Activated CD8-positive, alpha-beta memory T cell treated with anti-CD3 and anti-CD28 coated beads for 24 hours (primary cell): ENCODE results near the gene ZFPM1.
A peak's percentile ranks its signal among the peaks of the same experiment; 100 is the strongest.
"Not testable (repeated sequence)": the region's sequence is repeated elsewhere in the genome, so short reads cannot be mapped to it uniquely, and the experiment has no call there.

Experiments used
- DNase-seq: peaks from one replicate; pipeline ENCODE4 v3.0.0-alpha.2; 2020

ZFPM1 gene

GRCh38 chr16:88518411-88519111 lies 65.5 kb downstream of the ZFPM1 start:
- DNase-seq, result not testable (repeated sequence)

- no peak for DNase-seq
Observed at GRCh38 chr16:88519240-88519639, 66.2 kb downstream of the ZFPM1 start.

GRCh38 chr16:88519938-88520653 lies 67.0 kb downstream of the ZFPM1 start:
- DNase-seq, result no peak

- DNase-seq, result no peak
Observed at GRCh38 chr16:88521674-88522073, 68.6 kb downstream of the ZFPM1 start.

- no peak for DNase-seq
Observed at GRCh38 chr16:88522276-88522949, 69.3 kb downstream of the ZFPM1 start.

GRCh38 chr16:88523309-88524161 lies 70.5 kb downstream of the ZFPM1 start:
- DNase-seq, result no peak

- no peak for DNase-seq
Observed at GRCh38 chr16:88524274-88524972, 71.3 kb downstream of the ZFPM1 start.

- no peak for DNase-seq
Observed at GRCh38 chr16:88524973-88525662, 72.0 kb downstream of the ZFPM1 start.

- no peak for DNase-seq
Observed at GRCh38 chr16:88525663-88525990, 72.5 kb downstream of the ZFPM1 start.

GRCh38 chr16:88526008-88526905 lies 73.2 kb downstream of the ZFPM1 start:
- DNase-seq, result no peak

- no peak for DNase-seq
Observed at GRCh38 chr16:88526906-88527185, 73.8 kb downstream of the ZFPM1 start.

GRCh38 chr16:88527186-88527936 lies 74.3 kb downstream of the ZFPM1 start:
- DNase-seq, result peak; percentile 90

GRCh38 chr16:88527937-88528743 lies 75.1 kb downstream of the ZFPM1 start:
- no peak for DNase-seq

- DNase-seq, result no peak
Observed at GRCh38 chr16:88528902-88529318, 75.8 kb downstream of the ZFPM1 start.

- no peak for DNase-seq
Observed at GRCh38 chr16:88529596-88529995, 76.5 kb downstream of the ZFPM1 start.

GRCh38 chr16:88530051-88530857 lies 77.2 kb downstream of the ZFPM1 start:
- DNase-seq, result no peak

GRCh38 chr16:88530858-88531203 lies 77.8 kb downstream of the ZFPM1 start:
- DNase-seq, result no peak

- no peak for DNase-seq
Observed at GRCh38 chr16:88531346-88531745, 78.3 kb downstream of the ZFPM1 start.
